PC-9 (cell line): ENCODE results near the gene SPATA31D4. TPM values are rescaled to one million over a fixed set of nuclear protein-coding genes. Genes with fewer than 3 reads are reported as not detected.

ENCODE experiments used
- BruUV-seq: library from RNA; stranded (reverse); fragments of 400-500 nt; replicated peaks from 2 replicates; lab custom pipeline; 2021; lab: Mats Ljungman, UMichigan
- CTCF ChIA-PET: fragments of 300-600 bp; sonication (Branson Sonifier 250); formaldehyde crosslinking; loops from one replicate; lab custom pipeline; 2022; ENCODE audit warnings: antibody characterized with exemption; lab: Charles Lee
- POLR2A ChIA-PET: fragments of 300-600 bp; sonication (Branson Sonifier 250); formaldehyde crosslinking; loops from one replicate; lab custom pipeline; 2022; ENCODE audit warnings: antibody characterized with exemption; ENCODE audit not compliant: unreplicated experiment; lab: Charles Lee
- DNase-seq, 2 experiments: peaks; one replicate each; pipeline versions ENCODE4 v3.0.0 to v3.0.0-alpha.2; 2015 to 2022; ENCODE audit warnings: mixed read lengths in 1 of 2
- H2AFZ ChIP-seq: fragments of 200-600 bp; sonication (generic); 2 replicates; pipeline ENCODE4 v1.8.1; 2017; ENCODE audit warnings: antibody characterized with exemption
- H3F3A ChIP-seq: fragments of 200-600 bp; sonication (generic); 2 replicates; pipeline ENCODE4 v1.8.1; 2017; ENCODE audit warnings: antibody characterized with exemption, mild to moderate bottlenecking, low read depth; ENCODE audit not compliant: insufficient read depth
- H3K27ac ChIP-seq: fragments of 200-600 bp; sonication (generic); 2 replicates; pipeline ENCODE4 v1.6.1; 2016; ENCODE audit warnings: mixed run types
- H3K27me3 ChIP-seq: fragments of 200-600 bp; sonication (generic); 2 replicates; pipeline ENCODE4 v1.6.1; 2016; ENCODE audit warnings: low read depth, mixed run types; ENCODE audit not compliant: insufficient read depth
- H3K36me3 ChIP-seq: fragments of 200-600 bp; sonication (generic); 2 replicates; pipeline ENCODE4 v1.6.1; 2016; ENCODE audit warnings: low read depth, mixed run types
- H3K4me1 ChIP-seq: fragments of 200-600 bp; sonication (generic); replicated peaks from 2 replicates; pipeline ENCODE4 v1.6.1; 2016; ENCODE audit warnings: mixed run types; ENCODE audit not compliant: insufficient read depth
- H3K4me2 ChIP-seq: fragments of 200-600 bp; sonication (generic); 2 replicates; pipeline ENCODE4 v1.6.1; 2017; ENCODE audit warnings: mixed run types
- H3K4me3 ChIP-seq: fragments of 200-600 bp; sonication (generic); 2 replicates; pipeline ENCODE4 v1.6.1; 2016; ENCODE audit warnings: mixed run types
- H3K79me2 ChIP-seq: fragments of 200-600 bp; sonication (generic); 2 replicates; pipeline ENCODE4 v1.6.1; 2017; ENCODE audit warnings: low read depth, mixed run types
- H3K9me2 ChIP-seq: fragments of 200-600 bp; sonication (generic); 2 replicates; pipeline ENCODE4 v1.8.1; 2017; ENCODE audit warnings: mild to moderate bottlenecking; ENCODE audit not compliant: insufficient read depth
- H3K9me3 ChIP-seq: fragments of 200-600 bp; sonication (generic); 2 replicates; pipeline ENCODE4 v1.8.1; 2016; ENCODE audit warnings: low read depth; ENCODE audit not compliant: insufficient read depth
- H4K20me1 ChIP-seq: fragments of 200-600 bp; sonication (generic); 2 replicates; pipeline ENCODE4 v1.8.1; 2017; ENCODE audit not compliant: insufficient read depth
- CTCF ChIP-seq: fragments of 200-600 bp; sonication (generic); conservative IDR thresholded peaks from 2 replicates; pipeline ENCODE4 v1.6.1; 2017; ENCODE audit warnings: mixed run types, antibody characterized with exemption, mild to moderate bottlenecking, moderate library complexity
- EZH2 ChIP-seq: fragments of 200-600 bp; sonication (generic); IDR thresholded peaks from 2 replicates; pipeline ENCODE4 v1.8.0; 2017; ENCODE audit warnings: antibody characterized with exemption, low read depth
- intact Hi-C: fragments of 100-400 bp; cut with micrococcal nuclease; formaldehyde crosslinking; loops from one replicate; pipeline ENCODE4 v1.10.0; 2022; ENCODE audit not compliant: unreplicated experiment
- total RNA-seq: library from RNA; stranded (reverse); gene quantifications from 2 replicates; pipeline ENCODE4 v1.2.3, GENCODE V29; 2021

Gene SPATA31D4
- total RNA-seq, 1 experiment from 2014 or later = not detected

- Histone ChIP-seq H2AFZ (no peak overlapping the region), H3K4me2 (no peak overlapping the region), H3K9me3 (no peaks in the 10 kb centered on the region), H3K27me3 (no peaks in the 10 kb centered on the region), H3K9me2 (no peaks in the 10 kb centered on the region), H3K79me2 (no peaks in the 10 kb centered on the region), H3K36me3 (no peaks in the 10 kb centered on the region), H3K27ac (no peak overlapping the region), H3K4me3 (no peak overlapping the region), H3K4me1 (peaks cover 8% of the 10 kb centered on the region), H4K20me1 (no peaks in the 10 kb centered on the region), H3F3A (no peaks in the 10 kb centered on the region)
- DNase-seq = no peak
- TF ChIP-seq CTCF (no peak), EZH2 (no peak)
- BruUV-seq = no TSS peak
- intact Hi-C loops = no loop called here
- ChIA-PET CTCF (interaction anchor here (0.7 kb wide), 1 partner anchor 46 kb away, joined by 3 read pairs; no protein-coding TSS in a partner anchor), POLR2A (no interaction called here)
Observed at GRCh38 chr9:81893929-81894328, 34.3 kb upstream of the SPATA31D4 start.

GRCh38 chr9:81894891-81895290 is 33.3 kb upstream of the SPATA31D4 start:
- Histone ChIP-seq H3K4me1 (peaks cover 8% of the 10 kb centered on the region), H3K79me2 (no peaks in the 10 kb centered on the region), H2AFZ (no peak overlapping the region), H3K27me3 (no peaks in the 10 kb centered on the region), H4K20me1 (no peaks in the 10 kb centered on the region), H3K27ac (no peak overlapping the region), H3F3A (no peaks in the 10 kb centered on the region), H3K9me2 (no peaks in the 10 kb centered on the region), H3K9me3 (no peaks in the 10 kb centered on the region), H3K36me3 (no peaks in the 10 kb centered on the region), H3K4me3 (no peak overlapping the region), H3K4me2 (no peak overlapping the region)
- intact Hi-C loops = no loop called here
- CTCF ChIA-PET = interaction anchor here (0.6 kb wide), 1 partner anchor 23 kb away, joined by 3 read pairs; no protein-coding TSS in a partner anchor
- TF ChIP-seq CTCF = no peak
- TF ChIP-seq EZH2 = no peak
- POLR2A ChIA-PET = no interaction called here
- DNase-seq = no peak
- BruUV-seq = no TSS peak

- DNase-seq = no peak
- Histone ChIP-seq H3K9me3 (no peaks in the 10 kb centered on the region), H3K9me2 (no peaks in the 10 kb centered on the region), H3K36me3 (no peaks in the 10 kb centered on the region), H3K4me2 (no peak overlapping the region), H3K4me3 (no peak overlapping the region), H3K4me1 (no peaks in the 10 kb centered on the region), H3K27ac (no peak overlapping the region), H3K27me3 (no peaks in the 10 kb centered on the region), H3K79me2 (no peaks in the 10 kb centered on the region), H3F3A (no peaks in the 10 kb centered on the region), H4K20me1 (no peaks in the 10 kb centered on the region), H2AFZ (no peak overlapping the region)
- no TSS peak for BruUV-seq
- ChIA-PET CTCF (no interaction called here), POLR2A (no interaction called here)
- no peak for TF ChIP-seq EZH2
- TF ChIP-seq CTCF = no peak
- intact Hi-C loops = no loop called here
Observed at GRCh38 chr9:81896070-81896469, 32.2 kb upstream of the SPATA31D4 start.
